ENCODE results near the gene PRSS1. TPM values are rescaled to one million over a fixed set of nuclear protein-coding genes. Genes with fewer than 3 reads are reported as not detected.
A peak's percentile ranks its signal among the peaks of the same experiment; 100 is the strongest.

The PRSS1 gene
- total and polyA plus RNA-seq, 2 of the 8 experiments (the other 6 are each of a cell fraction or from before 2014, with no cell fraction given) = 0.09 TPM; not detected in 1

DNA sequence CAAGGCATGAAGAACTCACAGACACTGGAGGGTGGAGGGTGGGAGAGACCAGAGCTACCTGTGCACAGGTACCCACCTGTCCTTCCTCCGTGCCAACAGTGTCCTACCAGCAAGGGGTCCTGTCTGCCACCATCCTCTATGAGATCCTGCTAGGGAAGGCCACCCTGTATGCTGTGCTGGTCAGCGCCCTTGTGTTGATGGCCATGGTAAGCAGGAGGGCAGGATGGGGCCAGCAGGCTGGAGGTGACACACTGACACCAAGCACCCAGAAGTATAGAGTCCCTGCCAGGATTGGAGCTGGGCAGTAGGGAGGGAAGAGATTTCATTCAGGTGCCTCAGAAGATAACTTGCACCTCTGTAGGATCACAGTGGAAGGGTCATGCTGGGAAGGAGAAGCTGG lies 43.3 kb downstream of the PRSS1 start:
- H4K91ac ChIP-seq (replicated peaks; ENCODE audit: insufficient read length, low read length) = no peak overlapping the region
- H3K14ac ChIP-seq (ENCODE audit: insufficient read length) = no peak overlapping the region
- H2BK20ac ChIP-seq (ENCODE audit: low read length) = no peak overlapping the region
- H3K23me2 ChIP-seq (ENCODE audit: low read depth, low read length) = peaks cover 13% of the 10 kb centered on the region
- H3K4ac ChIP-seq (replicated peaks; ENCODE audit: insufficient read length, low read depth, low read length) = no peak overlapping the region
- no peaks in the 10 kb centered on the region for H3K79me1 ChIP-seq (ENCODE audit: low read depth, low read length)
- H2BK12ac ChIP-seq (ENCODE audit: low read depth, low read length) = peak overlapping the region; percentile 45; the same call in 1 of the 2 replicates
- no peak overlapping the region for H3K4me2 ChIP-seq (ENCODE audit: insufficient read depth in 1 of 2, low read depth in 2 of 2, low read length in 2 of 2)
- no peak overlapping the region for H2AFZ ChIP-seq (ENCODE audit: low read length)
- H3K18ac ChIP-seq (ENCODE audit: extremely low read depth, low read length) = no peak overlapping the region
- peaks cover 0 to 19% (median 12%) of the 10 kb centered on the region in 4 experiments; a peak in 5 of 7 replicates for H3K27me3 ChIP-seq (replicated peaks in 1 of 4; ENCODE audit: control insufficient read depth in 3 of 4, extremely low read depth in 1 of 4, insufficient read depth in 3 of 4, low read length in 3 of 4)
- no peak overlapping the region for H2BK5ac ChIP-seq (ENCODE audit: low read depth, low read length)
- H3K4me3 ChIP-seq (ENCODE audit: extremely low read depth in 1 of 4, insufficient read depth in 2 of 4, low read depth in 3 of 4, low read length in 4 of 4) = no peak overlapping the region
- H3K9me3 ChIP-seq (ENCODE audit: insufficient read depth in 2 of 2, low read depth in 1 of 2, low read length in 1 of 2) = no peaks in the 10 kb centered on the region
- H3K36me3 ChIP-seq (ENCODE audit: control insufficient read depth in 2 of 4, insufficient read depth in 4 of 4, low read length in 3 of 4) = no peaks in the 10 kb centered on the region
- peak overlapping the region; percentile 76; the same call in 1 of the 2 replicates for H2BK15ac ChIP-seq (ENCODE audit: low read length)
- no peaks in the 10 kb centered on the region for H4K20me1 ChIP-seq (replicated peaks in 1 of 2; ENCODE audit: control insufficient read depth in 1 of 2, insufficient read depth in 2 of 2, low read length in 2 of 2)
- H4K8ac ChIP-seq (ENCODE audit: extremely low read depth, insufficient read depth, low read length) = no peak overlapping the region
- no peak for FAIRE-seq
- DNase-seq (ENCODE audit: low read depth in 1 of 2, low spot score in 2 of 2) = no peak
- no peak overlapping the region for H3K56ac ChIP-seq (replicated peaks; ENCODE audit: insufficient read length, low read depth, low read length)
- CTCF ChIA-PET (ENCODE audit: partially characterized antibody) = interaction anchor here (0.8 to 24.1 kb wide), 13 partner anchors 9 to 310 kb away, joined by 3 to 430 read pairs (median 4); no protein-coding TSS in a partner anchor
- peaks cover 8 to 19% (median 10%) of the 10 kb centered on the region in 4 experiments for H3K4me1 ChIP-seq (replicated peaks in 1 of 4; ENCODE audit: control insufficient read depth in 3 of 4, insufficient read depth in 4 of 4, low read length in 3 of 4)
- no peak overlapping the region for H3K23ac ChIP-seq (ENCODE audit: insufficient read length)
- H3K27ac ChIP-seq (ENCODE audit: low read depth, low read length) = no peak overlapping the region
- no peak overlapping the region for H4K5ac ChIP-seq (ENCODE audit: insufficient read length, low read depth, low read length)
- POLR2A ChIA-PET (ENCODE audit: partially characterized antibody) = no interaction called here
- H2BK120ac ChIP-seq (replicated peaks; ENCODE audit: low read depth, low read length) = no peak overlapping the region
- H2AK5ac ChIP-seq (ENCODE audit: low read depth, low read length) = peak overlapping the region; percentile 77; the same call in 1 of the 2 replicates
- H3K79me2 ChIP-seq (ENCODE audit: control insufficient read depth in 1 of 2, insufficient read depth in 2 of 2, low read length in 2 of 2) = 0 out of 4 replicates have a peak, but pooled peaks cover 0 to 2% of the 10 kb centered on the region in 2 experiments
- H3K9ac ChIP-seq (replicated peaks in 1 of 4; ENCODE audit: extremely low read depth in 1 of 4, low read depth in 3 of 4, low read length in 3 of 4) = no peak overlapping the region
- 100% methylated on average over 2 of the region's 2 CpGs; no CpG with 5 or more reads in 1 of the 2 experiments for WGBS, 2 experiments (ENCODE audit: extremely low coverage in 1 of 2, insufficient coverage in 1 of 2, insufficient read length in 1 of 2, insufficient replicate concordance in 2 of 2, low coverage in 1 of 2, low lambda C conversion rate in 2 of 2, missing lambda C conversion rate in 1 of 2)
- TF ChIP-seq TAF1 (IDR thresholded peaks at IDR 0.05; ENCODE audit: low read depth, low read length) = no peak
- TF ChIP-seq YY1 (IDR thresholded peaks at IDR 0.05; ENCODE audit: low read depth, low read length) = no peak
- TF ChIP-seq EGR1 (IDR thresholded peaks at IDR 0.05; ENCODE audit: borderline replicate concordance, low read depth, low read length) = no peak
- TF ChIP-seq POLR2A (IDR thresholded peaks at IDR 0.05; ENCODE audit: control extremely low read depth in 1 of 2, low read depth in 2 of 2, low read length in 2 of 2) = no peak
- TF ChIP-seq, protein P1, sequence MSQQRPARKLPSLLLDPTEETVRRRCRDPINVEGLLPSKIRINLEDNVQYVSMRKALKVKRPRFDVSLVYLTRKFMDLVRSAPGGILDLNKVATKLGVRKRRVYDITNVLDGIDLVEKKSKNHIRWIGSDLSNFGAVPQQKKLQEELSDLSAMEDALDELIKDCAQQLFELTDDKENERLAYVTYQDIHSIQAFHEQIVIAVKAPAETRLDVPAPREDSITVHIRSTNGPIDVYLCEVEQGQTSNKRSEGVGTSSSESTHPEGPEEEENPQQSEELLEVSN (IDR thresholded peaks at IDR 0.05) = no peak
- TF ChIP-seq PHF8 (conservative IDR thresholded peaks at IDR 0.05; ENCODE audit: low read depth, low read length) = no peak
- TF ChIP-seq CHD2 (IDR thresholded peaks at IDR 0.05; ENCODE audit: low read length) = no peak
- TF ChIP-seq TEAD4 (IDR thresholded peaks at IDR 0.05; ENCODE audit: low read depth, low read length) = no peak
- TF ChIP-seq TCF12 (IDR thresholded peaks at IDR 0.05; ENCODE audit: low read depth, low read length) = no peak
- no peak for TF ChIP-seq TAF7 (optimal IDR thresholded peaks at IDR 0.05; ENCODE audit: borderline replicate concordance, low read depth, low read length)
- no peak for TF ChIP-seq RFX5 (IDR thresholded peaks at IDR 0.05; ENCODE audit: borderline replicate concordance, low read depth, low read length)
- no peak for TF ChIP-seq NANOG (IDR thresholded peaks at IDR 0.05; ENCODE audit: insufficient read depth, low read depth, low read length, poor library complexity, severe bottlenecking)
- TF ChIP-seq BRCA1 (IDR thresholded peaks at IDR 0.05; ENCODE audit: low read depth, low read length) = no peak
- no peak for TF ChIP-seq SP4 (IDR thresholded peaks at IDR 0.05; ENCODE audit: low read length)
- TF ChIP-seq POU5F1 (IDR thresholded peaks at IDR 0.05; ENCODE audit: low read depth, low read length) = no peak

Data from H1 (cell line).